Germinal center (tissue), 1 donor: ENCODE measurements around the gene GYPC.
A peak's percentile ranks its signal among the peaks of the same experiment; 100 is the strongest.
"Not testable (repeated sequence)": the region's sequence is repeated elsewhere in the genome, so short reads cannot be mapped to it uniquely, and the experiment has no call there.

ENCODE experiments used
- DNase-seq: peaks from one replicate; pipeline ENCODE4 v3.0.0; 2012; ENCODE audit warnings: mixed read lengths, low spot score

The GYPC gene

DNA sequence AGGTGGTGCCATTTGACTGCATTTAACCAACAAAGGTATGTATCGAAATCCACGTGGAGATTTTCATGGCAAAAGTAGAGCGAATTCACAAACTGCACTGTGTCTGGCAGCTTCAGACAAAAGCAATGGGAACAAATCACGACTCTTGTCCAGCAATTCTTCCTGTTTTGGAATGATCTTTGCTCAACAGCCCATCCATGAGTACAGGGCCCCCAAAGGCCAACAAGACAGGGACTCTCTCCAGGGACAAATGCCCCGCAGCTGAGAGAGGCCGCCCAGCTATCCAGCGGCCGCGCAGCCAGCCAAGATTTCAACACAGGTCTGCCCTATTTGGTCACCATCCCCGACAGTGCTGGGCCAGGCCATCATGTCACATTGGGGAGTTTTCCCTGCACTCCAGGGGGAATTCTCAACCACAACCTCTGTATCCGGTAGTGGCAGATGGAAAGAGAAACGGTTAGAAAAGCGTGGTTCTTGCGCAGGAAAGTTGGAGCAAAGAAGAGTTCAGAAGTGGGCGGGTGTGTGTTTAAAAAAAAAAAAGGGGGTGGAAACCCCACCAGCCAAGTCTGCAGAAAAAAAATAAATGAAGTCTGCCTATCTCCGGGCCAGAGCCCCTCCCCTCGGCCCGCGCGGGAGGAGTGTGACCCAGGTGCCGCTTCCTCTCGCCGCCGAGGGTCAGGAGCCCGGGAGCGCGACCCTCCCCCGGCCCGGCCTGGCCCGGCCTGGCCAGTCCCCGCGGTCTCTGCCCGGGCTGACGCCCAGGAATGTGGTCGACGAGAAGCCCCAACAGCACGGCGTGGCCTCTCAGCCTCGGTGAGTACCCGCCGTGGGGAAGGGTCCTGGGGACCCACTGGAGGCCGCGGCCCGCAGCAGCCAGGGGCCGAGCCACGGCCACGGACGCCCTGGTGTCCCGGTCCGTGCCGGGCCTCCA, at the start of gene GYPC:
Gene GYPC, plus strand, starts transcription at position 659 of the 931 bp plus-strand sequence. Its CDS starts 106 bp downstream, at position 765.
- peak; percentile 73 for DNase-seq

DNA sequence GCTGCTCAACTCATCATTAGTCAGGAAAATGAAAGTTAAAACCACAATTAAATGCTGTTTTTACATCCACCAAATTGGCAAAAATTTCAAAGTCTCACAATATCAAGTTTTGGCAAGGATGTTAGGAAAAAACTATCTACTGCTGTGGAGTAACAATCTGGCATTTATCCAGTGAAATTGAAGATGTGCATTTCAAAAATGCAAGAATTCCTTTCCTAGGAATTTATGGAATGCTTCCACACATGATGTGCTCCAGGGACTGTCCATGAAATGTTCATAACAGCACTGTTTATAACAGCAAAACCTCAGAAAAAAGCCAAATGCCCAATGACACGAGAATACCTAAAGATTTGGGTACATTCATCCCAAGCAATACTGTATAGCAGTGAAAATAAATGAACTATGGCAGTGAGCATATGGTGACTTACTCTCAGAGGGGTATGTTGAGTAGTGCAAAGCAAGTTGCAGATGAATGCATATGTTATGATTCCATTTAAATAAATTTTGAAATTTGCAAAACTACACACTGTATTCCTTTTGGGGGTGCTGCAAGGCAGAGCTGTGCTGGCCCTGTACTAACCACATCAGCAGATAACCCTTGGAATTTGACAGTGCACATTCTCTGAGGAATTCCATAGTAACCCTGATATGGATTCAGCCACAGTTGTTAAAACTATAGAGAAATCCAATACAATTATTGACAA, 41.3 kb upstream of the GYPC start:
- DNase-seq: no peak

- no peak for DNase-seq
Measured at GRCh38 chr2:126616606-126617069, 39.3 kb upstream of the GYPC start.

GRCh38 chr2:126620302-126620701, 35.7 kb upstream of the GYPC start:
- DNase-seq: no peak

- no peak for DNase-seq
Measured at GRCh38 chr2:126623000-126623399, 33.0 kb upstream of the GYPC start.

GRCh38 chr2:126627643-126628042, 28.3 kb upstream of the GYPC start:
- no peak for DNase-seq

- DNase-seq: no peak
Measured at GRCh38 chr2:126634273-126634861, 21.6 kb upstream of the GYPC start.

DNA sequence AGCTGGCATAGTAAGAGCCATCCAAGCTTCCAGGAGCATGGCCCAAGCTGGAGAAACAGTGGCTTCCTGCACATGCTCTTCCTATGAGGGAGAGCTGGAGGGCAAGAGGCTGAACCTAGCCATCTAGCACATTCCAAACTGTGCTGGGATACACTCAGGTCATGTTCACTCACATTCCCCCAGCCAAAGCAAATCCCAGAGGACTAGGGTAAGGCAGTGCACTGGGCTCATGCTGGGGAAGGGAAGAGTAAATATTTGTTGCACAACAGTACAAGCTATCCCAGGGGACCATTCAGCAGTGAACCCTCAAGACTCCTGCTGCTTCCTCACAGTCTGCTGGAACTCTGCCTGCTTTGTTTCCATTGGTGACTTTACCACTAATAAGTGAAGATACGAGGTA, 20.7 kb upstream of the GYPC start:
- DNase-seq: no peak

DNA sequence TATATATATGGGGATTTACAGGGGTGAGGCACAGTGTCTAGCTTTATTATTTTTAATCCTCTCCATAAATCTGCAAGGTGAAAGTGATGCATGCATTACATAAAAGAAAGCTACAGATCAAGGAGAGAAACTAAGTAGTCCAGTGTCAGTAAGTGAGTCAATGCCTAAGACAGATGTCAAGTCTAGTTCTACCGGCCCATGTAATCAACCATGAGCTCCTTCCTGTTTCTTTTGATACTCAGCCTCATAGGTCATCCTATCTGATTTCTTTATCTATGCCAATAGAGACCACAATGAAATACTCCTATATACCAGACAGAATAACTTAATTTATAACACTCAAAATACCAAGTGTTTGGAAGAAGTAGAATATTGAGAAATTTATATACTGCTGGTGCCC, 20.2 kb upstream of the GYPC start:
- no peak for DNase-seq

DNA sequence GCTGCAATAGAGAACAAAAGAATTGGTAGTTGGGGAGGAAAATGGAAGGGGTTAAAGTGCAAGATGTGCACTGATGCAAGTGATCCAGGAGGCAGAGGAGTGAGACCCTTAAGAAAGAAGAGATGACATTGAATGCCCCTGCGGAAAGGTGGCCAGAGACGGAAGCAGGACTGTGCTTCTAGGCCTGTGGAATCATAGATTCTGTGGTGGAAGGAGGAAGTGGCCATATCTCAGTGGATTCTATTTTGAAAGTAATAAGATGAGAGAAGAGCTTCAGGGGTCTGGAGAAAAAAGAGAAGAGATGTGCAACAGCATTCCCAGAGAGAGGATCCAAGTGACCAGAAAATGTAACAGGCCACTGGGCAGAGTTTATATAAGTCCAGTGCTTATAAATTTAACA, 18.6 kb upstream of the GYPC start:
- DNase-seq: no peak

DNA sequence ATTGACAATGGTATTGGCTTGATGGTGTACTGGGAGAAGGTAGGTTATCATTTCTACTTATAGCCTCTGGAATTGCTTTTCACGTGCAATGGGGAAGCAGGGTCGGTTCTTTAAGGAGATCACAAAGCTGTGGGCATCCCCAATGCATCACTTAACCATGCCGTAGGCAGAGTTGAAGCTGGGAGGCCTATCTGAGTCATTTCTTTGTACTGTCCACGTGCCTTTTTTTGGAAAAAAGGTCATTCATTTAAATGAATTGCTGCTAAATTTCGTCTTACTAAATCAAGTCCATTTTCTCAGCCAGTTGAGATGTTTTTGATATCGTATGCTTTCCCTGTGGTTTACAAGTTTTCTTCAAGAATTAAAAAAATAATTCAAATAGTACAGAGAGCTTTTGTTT, 17.2 kb upstream of the GYPC start:
- DNase-seq: no peak

GRCh38 chr2:126639276-126639675, 16.7 kb upstream of the GYPC start:
- DNase-seq: no peak

DNA sequence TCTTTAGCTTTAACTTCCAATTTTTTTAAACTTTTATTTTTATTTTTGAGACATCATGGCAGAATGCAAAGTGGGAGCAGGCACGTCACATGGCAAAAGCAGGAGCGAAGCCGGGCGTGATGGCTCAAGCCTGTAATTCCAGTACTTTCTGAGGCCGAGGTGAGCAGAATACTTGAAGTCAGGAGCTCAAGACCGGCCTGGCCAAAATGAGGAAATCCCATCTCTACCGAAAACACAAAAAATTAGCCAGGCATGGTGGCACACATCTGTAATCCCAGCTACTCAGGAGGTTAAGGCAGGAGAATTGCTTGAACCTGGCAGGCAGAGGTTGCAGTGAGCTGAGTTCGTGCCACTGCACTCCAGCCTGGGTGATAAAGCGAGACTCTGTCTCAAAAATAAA, 14.7 kb upstream of the GYPC start:
- not testable (repeated sequence) for DNase-seq

DNA sequence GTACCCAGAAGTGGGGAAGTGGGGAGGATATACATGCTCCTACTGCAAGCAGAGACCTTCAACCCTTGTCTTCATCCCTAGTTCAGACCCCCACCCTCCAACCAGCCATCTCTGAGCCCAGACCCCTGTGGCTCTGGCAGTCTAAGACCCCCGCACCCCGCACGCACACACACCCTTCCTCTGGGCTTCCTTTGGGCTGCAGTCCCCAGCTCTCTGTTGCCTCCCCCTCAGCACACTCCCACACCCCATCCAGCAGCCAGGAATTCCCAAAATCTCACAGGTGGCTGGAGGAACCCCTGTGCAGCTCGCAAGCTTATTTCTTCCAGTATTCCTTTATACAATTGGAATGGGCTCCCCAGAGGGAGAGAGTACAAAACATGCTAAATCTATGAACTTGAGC, 13.9 kb upstream of the GYPC start:
- no peak for DNase-seq

- no peak for DNase-seq
Measured at GRCh38 chr2:126643431-126643830, 12.5 kb upstream of the GYPC start.

GRCh38 chr2:126643972-126644371, 12.0 kb upstream of the GYPC start:
- no peak for DNase-seq

DNA sequence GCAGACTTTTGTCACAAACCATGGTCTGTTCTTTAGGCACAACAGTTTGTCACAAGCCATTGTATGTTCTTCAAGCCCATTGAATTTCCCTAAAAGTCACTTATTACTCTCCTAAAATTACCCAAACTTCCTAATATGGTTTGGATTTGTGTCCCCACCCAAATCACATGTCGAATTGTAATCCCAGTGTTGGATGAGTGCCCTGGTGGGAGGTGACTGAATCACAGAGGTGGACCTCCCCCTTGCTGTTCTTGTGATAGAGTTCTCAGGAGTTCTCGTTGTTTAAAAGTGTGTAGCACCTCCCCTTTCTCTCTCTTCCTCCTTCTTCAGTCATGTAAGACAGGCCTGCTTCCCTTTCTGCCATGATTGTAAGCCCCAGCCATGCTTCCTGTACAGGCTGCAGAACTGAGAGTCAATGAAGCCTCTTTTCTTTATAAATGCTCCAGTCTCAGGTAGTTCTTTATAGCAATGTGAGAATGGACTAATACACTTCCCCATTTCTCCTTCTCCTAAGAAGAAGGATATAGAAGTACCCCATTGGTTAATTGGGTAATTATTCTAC, 11.2 kb upstream of the GYPC start:
- no peak for DNase-seq

DNA sequence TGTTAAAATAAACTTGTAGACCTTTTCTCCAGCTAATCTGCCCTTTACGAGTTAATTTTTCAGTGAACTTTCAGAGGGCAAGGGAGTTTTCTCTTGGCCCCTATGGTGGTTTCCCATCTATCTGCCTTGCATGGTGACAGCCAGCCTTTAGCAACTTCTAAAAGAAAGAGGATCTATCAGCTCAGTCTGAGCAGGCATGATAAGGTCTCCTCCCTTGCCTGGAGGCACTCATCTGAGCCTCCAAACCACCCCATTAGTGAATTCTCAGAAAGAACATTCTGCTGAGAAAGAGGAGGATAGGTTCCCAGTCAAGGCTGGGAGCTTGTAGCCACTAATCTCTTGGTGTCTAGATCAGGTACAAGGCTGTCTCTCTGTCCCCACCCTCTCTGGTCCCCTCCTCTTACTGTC, 10.7 kb upstream of the GYPC start:
- no peak for DNase-seq

- DNase-seq: no peak
Measured at GRCh38 chr2:126646026-126646425, 9.9 kb upstream of the GYPC start.

DNA sequence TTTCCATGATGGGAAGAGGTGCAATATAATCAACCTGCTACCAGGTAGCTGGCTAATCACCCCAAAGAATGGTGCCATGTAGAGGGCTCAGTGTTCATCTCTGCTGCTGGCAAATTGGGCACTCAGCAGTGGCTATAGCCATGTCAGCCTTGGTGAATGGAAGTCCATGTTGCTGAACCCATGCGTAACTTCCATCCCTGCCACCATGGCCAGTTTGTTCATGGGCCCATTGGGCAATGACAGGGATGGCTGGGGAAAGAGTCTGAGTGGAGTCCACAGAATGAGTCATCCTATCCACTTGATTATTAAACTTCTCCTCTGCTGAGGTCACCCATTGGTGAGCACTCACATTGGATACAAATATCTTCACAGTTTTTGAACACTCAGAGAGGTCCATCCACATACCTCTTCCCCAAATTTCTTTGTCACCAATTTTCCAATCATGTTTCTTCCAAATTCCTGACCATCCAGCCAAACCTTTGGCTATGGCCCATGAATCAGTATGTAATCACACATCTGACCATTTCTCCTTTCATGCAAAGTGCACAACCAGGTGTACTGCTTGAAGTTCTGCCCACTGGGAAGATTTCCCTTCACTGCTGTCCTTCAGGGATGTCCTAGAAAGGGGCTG, 8.1 kb upstream of the GYPC start:
- not testable (repeated sequence) for DNase-seq

DNA sequence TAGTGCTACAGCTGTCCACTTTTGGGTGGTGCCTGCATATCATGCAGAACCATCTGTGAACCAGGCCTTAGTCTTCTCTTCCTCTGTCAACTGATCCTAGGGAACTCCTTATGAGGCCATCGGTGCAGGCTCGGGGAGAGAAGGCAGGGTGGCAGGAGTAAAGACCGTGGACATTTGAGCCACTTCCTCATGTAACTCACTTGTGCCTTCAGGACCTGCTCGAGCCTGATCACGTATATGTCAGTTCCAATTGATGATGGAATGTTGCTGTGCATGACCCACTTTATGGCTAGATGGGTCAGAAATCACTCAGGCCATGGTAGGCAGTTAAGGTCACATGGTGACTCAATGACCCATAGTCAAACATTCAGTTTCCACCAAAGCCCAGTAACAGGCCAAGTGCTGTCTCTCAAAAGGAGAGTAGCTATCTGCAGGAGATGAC, 7.6 kb upstream of the GYPC start:
- not testable (repeated sequence) for DNase-seq

- DNase-seq: no peak
Measured at GRCh38 chr2:126649101-126649500, 6.9 kb upstream of the GYPC start.
